ENCODE data around the gene LAPTM5. TPM values are rescaled to one million over a fixed set of nuclear protein-coding genes. Genes with fewer than 3 reads are reported as not detected.

The LAPTM5 gene
- total RNA-seq, 1 experiment from 2014 or later, result not detected

DNA sequence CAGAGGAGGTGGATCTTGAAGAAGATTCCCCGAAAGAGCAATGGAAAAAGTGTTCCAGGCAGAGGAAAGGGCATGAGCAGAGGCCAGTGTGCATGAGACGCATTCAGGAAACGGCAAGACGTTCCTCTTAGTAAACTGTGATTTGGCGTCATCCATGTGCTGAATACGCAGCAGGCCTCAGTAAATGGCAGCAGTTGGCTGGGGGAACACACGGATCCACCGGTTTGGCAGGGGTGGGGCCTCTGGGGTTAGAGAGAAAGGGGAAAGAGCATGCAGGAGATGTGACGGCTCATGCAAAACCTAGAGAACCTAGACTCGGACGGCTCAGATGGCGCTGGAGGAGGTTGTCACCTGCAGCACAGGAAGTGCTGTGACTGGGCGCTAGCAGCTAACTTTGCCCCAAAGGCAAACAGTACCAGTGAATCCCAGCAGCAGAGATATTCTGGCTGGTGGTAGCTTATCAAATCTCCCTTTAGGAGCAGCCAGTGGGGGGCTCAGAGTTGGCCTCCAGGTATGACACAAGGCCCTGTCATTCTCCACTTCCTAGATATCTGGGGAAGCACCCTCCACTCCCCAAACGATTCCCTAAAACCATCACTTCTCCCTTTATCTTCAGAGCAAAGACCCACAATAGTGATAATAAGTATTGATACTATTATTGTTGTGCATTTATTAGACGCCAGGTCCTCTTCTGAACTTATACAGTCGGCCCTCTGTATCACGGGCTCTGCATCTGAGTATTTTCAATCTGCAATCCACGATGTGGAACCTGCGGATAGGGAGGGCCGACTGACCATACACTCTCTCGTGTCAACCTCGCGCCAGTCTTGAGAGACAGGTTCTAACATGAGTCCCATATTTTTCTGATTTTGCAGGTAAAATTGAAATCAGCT is 7.6 kb downstream of the LAPTM5 start:
- no peaks in the 10 kb centered on the region for H3K4me1 ChIP-seq (ENCODE audit: insufficient read depth, low read length, poor library complexity, severe bottlenecking)
- H3K27ac ChIP-seq (ENCODE audit: low read depth, low read length, poor library complexity, severe bottlenecking), result no peak overlapping the region
- intact Hi-C loops (cut with micrococcal nuclease; ENCODE audit: unreplicated experiment), result no loop called here
- no peak overlapping the region for H3K4me3 ChIP-seq (ENCODE audit: low read depth, low read length, poor library complexity, severe bottlenecking)
- no peak for DNase-seq (ENCODE audit: low spot score)
- H3K27me3 ChIP-seq (replicated peaks; ENCODE audit: insufficient read depth, low read depth, low read length, poor library complexity), result no peaks in the 10 kb centered on the region
- ChIA-PET POLR2A (ENCODE audit: low non-redundant PET) (no interaction called here), CTCF (no interaction called here)
- BruUV-seq (replicated peaks), result no TSS peak
- no peaks in the 10 kb centered on the region for H3K9me3 ChIP-seq (ENCODE audit: low read depth, low read length, poor library complexity, severe bottlenecking)
- TF ChIP-seq EZH2 (IDR thresholded peaks at IDR 0.05; ENCODE audit: borderline replicate concordance, low read depth, low read length, poor library complexity, severe bottlenecking), result no peak
- TF ChIP-seq, protein P1, sequence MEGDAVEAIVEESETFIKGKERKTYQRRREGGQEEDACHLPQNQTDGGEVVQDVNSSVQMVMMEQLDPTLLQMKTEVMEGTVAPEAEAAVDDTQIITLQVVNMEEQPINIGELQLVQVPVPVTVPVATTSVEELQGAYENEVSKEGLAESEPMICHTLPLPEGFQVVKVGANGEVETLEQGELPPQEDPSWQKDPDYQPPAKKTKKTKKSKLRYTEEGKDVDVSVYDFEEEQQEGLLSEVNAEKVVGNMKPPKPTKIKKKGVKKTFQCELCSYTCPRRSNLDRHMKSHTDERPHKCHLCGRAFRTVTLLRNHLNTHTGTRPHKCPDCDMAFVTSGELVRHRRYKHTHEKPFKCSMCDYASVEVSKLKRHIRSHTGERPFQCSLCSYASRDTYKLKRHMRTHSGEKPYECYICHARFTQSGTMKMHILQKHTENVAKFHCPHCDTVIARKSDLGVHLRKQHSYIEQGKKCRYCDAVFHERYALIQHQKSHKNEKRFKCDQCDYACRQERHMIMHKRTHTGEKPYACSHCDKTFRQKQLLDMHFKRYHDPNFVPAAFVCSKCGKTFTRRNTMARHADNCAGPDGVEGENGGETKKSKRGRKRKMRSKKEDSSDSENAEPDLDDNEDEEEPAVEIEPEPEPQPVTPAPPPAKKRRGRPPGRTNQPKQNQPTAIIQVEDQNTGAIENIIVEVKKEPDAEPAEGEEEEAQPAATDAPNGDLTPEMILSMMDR (conservative IDR thresholded peaks at IDR 0.05; ENCODE audit: low read depth, low read length), result no peak
- H3K36me3 ChIP-seq (ENCODE audit: insufficient read depth, low read length, poor library complexity, severe bottlenecking), result no peaks in the 10 kb centered on the region

DNA sequence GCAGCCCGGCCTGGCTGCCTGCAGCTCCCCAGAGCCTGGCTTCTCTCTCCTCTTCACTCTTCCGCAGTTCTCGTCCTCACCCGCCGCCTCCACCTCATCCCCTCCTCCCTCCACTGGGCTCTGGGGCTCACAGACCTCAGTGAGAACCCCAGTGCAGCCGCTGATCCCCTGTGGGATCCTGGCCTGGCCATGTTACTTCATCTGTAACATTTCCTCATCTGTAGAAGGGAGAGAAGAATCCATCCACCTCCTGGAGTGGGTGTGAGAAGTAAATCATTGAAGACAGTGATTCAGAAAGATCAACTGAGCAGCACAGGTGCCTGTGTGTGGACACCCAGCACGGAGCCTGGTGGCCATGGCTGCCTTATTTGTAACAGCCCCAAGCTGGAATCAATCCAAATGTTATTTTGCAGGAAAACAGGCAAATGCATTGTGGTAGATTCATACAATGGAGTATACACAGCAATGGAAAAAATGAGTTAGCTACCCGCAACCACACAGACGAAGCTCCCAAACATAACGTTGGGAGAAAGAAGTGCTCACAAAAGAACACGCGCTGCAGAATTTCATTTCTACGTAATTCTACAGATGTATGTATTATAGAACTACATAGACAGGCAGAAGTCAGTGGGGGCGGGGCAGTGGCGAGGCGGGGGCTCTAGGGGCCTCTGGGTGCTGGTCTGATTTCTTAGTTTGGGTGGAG is 8.7 kb downstream of the LAPTM5 start:
- CTCF ChIA-PET, result interaction anchor here (0.9 kb wide), 1 partner anchor 31 kb away, joined by 3 read pairs; no protein-coding TSS in a partner anchor
- Histone ChIP-seq H3K9me3 (ENCODE audit: low read depth, low read length, poor library complexity, severe bottlenecking) (no peaks in the 10 kb centered on the region), H3K27me3 (replicated peaks; ENCODE audit: insufficient read depth, low read depth, low read length, poor library complexity) (no peaks in the 10 kb centered on the region), H3K36me3 (ENCODE audit: insufficient read depth, low read length, poor library complexity, severe bottlenecking) (no peaks in the 10 kb centered on the region), H3K27ac (ENCODE audit: low read depth, low read length, poor library complexity, severe bottlenecking) (no peak overlapping the region), H3K4me3 (ENCODE audit: low read depth, low read length, poor library complexity, severe bottlenecking) (no peak overlapping the region), H3K4me1 (ENCODE audit: insufficient read depth, low read length, poor library complexity, severe bottlenecking) (no peaks in the 10 kb centered on the region)
- BruUV-seq (replicated peaks), result no TSS peak
- intact Hi-C loops (cut with micrococcal nuclease; ENCODE audit: unreplicated experiment), result no loop called here
- POLR2A ChIA-PET (ENCODE audit: low non-redundant PET), result no interaction called here
- no peak for DNase-seq (ENCODE audit: low spot score)
- no peak for TF ChIP-seq EZH2 (IDR thresholded peaks at IDR 0.05; ENCODE audit: borderline replicate concordance, low read depth, low read length, poor library complexity, severe bottlenecking)
- TF ChIP-seq, protein P1 (conservative IDR thresholded peaks at IDR 0.05; ENCODE audit: low read depth, low read length), result no peak

DNA sequence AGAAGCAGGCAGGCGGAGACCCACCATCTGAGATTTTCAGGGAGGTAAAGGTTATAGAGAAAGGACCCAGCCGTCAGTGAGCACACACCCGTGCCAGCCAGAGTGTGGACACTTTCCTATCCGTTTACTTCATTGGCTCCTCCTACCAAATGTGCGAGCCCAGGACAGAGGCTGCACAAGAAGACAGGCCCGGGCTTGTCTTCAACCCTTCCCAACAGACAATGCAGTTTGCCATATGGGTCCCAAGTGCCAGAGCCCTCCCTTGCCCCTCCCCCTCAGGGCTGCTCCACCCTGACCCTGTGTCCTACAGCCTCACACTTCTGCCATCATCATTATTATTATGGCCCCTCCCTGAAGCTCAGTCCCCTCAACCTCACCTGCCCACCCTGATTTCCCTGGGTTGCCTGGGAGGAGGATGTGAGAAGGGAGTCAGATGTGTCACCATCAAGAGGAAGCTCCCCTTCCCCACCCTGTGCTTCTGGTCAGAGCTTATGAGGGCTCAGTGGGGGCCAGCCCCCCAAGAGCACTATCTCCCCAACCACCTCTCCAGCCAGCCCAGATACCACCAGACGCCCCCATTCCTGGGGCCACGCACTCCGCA is 9.4 kb downstream of the LAPTM5 start:
- H3K9me3 ChIP-seq (ENCODE audit: low read depth, low read length, poor library complexity, severe bottlenecking), result no peaks in the 10 kb centered on the region
- H3K36me3 ChIP-seq (ENCODE audit: insufficient read depth, low read length, poor library complexity, severe bottlenecking), result no peaks in the 10 kb centered on the region
- no peaks in the 10 kb centered on the region for H3K4me1 ChIP-seq (ENCODE audit: insufficient read depth, low read length, poor library complexity, severe bottlenecking)
- no peak overlapping the region for H3K4me3 ChIP-seq (ENCODE audit: low read depth, low read length, poor library complexity, severe bottlenecking)
- ChIA-PET POLR2A (ENCODE audit: low non-redundant PET) (no interaction called here), CTCF (no interaction called here)
- peak; percentile 22 for DNase-seq (ENCODE audit: low spot score)
- no TSS peak for BruUV-seq (replicated peaks)
- intact Hi-C loops (cut with micrococcal nuclease; ENCODE audit: unreplicated experiment), result no loop called here
- H3K27me3 ChIP-seq (replicated peaks; ENCODE audit: insufficient read depth, low read depth, low read length, poor library complexity), result no peaks in the 10 kb centered on the region
- H3K27ac ChIP-seq (ENCODE audit: low read depth, low read length, poor library complexity, severe bottlenecking), result no peak overlapping the region
- TF ChIP-seq, protein P1 (conservative IDR thresholded peaks at IDR 0.05; ENCODE audit: low read depth, low read length), result no peak
- no peak for TF ChIP-seq EZH2 (IDR thresholded peaks at IDR 0.05; ENCODE audit: borderline replicate concordance, low read depth, low read length, poor library complexity, severe bottlenecking)

All from A673 (cell line).